T-helper 1 cell (primary cell): Measurements from ENCODE around the gene TLR2.

ENCODE experiments used
- DNase-seq, 5 donors: peaks; one replicate each; pipeline ENCODE4 v3.0.0-alpha.2; 2012 to 2020
- total RNA-seq, 4 donors: gene quantifications; one replicate each; lab custom pipeline; 2026; lab: John Stamatoyannopoulos, UW

TLR2 gene, protein sequence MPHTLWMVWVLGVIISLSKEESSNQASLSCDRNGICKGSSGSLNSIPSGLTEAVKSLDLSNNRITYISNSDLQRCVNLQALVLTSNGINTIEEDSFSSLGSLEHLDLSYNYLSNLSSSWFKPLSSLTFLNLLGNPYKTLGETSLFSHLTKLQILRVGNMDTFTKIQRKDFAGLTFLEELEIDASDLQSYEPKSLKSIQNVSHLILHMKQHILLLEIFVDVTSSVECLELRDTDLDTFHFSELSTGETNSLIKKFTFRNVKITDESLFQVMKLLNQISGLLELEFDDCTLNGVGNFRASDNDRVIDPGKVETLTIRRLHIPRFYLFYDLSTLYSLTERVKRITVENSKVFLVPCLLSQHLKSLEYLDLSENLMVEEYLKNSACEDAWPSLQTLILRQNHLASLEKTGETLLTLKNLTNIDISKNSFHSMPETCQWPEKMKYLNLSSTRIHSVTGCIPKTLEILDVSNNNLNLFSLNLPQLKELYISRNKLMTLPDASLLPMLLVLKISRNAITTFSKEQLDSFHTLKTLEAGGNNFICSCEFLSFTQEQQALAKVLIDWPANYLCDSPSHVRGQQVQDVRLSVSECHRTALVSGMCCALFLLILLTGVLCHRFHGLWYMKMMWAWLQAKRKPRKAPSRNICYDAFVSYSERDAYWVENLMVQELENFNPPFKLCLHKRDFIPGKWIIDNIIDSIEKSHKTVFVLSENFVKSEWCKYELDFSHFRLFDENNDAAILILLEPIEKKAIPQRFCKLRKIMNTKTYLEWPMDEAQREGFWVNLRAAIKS
- 2.4 to 3.8 (median 2.8) reads per million in 4 donors for total RNA-seq

DNA sequence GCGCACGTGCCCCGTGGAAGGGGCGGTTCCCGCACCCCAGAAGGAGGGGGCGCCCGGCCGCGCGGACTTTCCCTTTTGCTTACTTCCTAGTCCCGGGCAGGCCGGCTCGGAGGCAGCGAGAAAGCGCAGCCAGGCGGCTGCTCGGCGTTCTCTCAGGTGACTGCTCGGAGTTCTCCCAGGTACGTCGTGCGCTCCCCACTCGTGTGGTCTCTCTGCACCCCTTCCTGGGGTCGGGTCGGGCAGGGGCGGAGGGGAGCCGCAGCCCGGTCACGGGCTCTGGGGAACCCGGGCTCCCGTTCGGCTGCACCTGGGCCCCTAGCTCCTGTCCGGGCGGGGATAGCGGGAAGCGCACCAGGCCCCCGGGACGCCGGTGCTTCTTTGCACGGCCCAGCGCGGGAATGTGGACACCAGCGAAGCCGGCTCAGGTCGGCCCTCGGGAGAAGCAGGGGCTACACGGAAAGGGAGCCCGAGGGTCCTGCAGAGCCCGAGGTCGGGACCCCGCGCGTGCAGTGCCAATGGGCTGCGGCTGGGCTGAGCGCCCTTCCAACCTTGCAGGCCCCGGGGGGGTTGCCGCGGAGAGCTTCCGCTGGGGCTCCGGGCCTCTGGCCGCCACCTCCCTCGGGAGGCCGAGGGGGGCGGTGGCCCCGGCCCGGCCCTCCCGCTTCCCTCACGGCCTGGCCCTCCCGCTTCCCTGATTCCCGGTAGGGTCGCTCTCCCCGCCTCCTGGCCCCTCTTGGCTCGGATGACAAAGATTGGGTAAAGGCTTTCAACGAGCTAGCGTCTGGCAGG, at the start of gene TLR2:
TSS of gene TLR2 (plus strand) at position 99 of the 789 bp plus-strand sequence. CDS start 18,628 bp downstream, outside the sequence.
- peak; percentile 24 to 57 (median 46) for DNase-seq

DNA sequence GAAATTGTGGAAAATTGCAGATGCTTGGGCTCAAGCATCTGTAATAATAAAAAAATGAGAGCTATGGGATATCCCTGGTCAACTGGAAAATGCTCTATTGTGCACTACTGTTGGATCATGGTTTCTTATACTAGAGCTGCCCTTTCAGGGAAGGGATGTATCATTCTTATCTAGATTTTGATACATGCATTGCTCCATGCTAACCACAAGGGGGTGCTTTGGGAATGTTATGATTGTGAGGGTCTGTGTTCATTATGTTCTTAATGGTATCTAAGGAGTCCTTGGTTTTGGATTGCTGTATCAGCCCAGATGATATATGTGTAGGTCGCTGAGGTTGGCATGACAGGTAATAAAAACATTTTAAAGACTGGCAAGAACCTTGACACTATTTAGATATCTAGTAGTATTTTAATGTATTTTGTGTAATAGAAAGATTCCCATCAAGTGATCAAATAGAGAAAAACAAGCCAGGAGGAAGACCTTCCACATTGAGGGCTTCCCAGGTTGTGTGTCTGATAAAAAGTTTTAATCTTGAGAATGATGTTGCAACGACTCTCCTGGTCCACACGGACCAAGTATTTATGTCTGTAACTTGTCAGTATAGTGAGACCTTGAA, 49.2 kb upstream of the TLR2 start:
- DNase-seq, result no peak

DNA sequence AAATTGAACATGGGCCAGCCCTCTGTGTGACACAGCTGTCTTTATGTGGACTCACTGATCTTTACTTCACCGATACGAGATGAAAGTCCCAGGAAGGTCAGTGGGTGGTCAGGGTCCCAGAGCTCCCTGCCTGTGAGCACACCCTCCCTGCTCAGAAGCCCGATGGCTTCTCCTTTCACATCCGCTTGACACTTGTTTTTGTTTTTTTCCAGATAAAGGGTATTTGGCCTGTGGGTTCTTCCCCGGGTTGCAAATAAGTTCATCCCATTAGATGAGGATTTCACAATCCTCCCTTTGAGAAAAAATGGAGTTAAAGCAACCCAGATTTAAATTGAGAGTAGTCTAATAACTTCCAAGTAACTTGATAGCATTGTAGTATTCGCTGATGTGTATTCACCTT, 48.2 kb upstream of the TLR2 start:
- no peak for DNase-seq

DNA sequence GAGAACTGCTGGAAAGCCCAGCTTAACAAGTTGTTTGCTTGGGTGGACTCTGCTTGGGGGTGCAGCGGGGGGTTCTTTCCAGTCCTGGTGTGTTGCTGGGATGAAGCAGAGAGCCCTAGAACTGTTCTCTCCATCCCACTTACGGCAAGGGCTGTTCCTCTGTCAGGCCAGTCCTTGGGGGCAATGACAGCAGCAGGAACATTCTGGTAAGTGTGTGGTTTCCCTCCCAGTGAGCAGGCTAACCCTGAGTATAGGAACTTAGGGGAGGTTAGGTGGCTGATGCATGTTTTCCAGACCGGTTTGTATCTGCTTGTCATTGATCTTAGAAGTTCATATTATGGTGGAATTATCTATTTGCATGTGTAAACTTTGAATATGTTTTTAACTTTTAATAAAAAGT, 46.9 kb upstream of the TLR2 start:
- no peak for DNase-seq

DNA sequence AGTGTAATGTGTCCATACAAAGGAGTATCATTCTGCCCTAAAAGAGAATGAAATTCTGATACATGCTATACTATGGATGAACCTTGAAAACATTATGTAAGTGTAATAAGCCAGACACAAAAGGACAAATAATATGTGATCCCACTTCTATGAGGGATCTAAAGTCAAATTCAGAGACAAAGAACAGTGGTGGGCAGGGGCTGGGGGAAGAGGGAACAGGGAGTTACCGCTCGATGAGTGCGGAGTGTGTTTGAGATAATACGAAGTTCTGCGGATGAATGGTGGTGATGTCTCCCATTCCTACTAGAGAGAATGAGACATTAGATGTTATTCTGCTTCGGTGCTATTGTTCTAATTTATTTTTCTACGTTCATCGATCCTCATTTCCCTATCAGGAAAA, 46.1 kb upstream of the TLR2 start:
- no peak for DNase-seq

DNA sequence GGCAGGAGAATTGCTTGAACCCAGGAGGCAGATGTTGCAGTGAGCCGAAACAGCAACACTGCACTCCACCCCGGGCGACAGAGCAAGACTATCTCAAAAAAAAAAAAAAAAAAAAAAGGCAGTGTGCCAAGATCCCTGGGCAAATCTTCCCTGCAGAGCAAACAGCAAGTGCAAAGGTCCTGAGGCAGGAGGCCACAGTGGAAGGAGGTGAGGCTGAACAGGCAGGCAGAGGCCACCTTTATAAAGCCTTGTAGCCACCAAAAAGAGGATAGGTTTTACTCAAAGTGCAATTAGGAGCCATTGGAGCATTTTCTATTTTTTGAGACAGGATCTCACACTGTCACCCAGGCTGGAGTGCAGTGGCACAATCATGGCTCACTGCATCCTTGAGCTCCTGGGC, 45.1 kb upstream of the TLR2 start:
- no peak for DNase-seq

DNA sequence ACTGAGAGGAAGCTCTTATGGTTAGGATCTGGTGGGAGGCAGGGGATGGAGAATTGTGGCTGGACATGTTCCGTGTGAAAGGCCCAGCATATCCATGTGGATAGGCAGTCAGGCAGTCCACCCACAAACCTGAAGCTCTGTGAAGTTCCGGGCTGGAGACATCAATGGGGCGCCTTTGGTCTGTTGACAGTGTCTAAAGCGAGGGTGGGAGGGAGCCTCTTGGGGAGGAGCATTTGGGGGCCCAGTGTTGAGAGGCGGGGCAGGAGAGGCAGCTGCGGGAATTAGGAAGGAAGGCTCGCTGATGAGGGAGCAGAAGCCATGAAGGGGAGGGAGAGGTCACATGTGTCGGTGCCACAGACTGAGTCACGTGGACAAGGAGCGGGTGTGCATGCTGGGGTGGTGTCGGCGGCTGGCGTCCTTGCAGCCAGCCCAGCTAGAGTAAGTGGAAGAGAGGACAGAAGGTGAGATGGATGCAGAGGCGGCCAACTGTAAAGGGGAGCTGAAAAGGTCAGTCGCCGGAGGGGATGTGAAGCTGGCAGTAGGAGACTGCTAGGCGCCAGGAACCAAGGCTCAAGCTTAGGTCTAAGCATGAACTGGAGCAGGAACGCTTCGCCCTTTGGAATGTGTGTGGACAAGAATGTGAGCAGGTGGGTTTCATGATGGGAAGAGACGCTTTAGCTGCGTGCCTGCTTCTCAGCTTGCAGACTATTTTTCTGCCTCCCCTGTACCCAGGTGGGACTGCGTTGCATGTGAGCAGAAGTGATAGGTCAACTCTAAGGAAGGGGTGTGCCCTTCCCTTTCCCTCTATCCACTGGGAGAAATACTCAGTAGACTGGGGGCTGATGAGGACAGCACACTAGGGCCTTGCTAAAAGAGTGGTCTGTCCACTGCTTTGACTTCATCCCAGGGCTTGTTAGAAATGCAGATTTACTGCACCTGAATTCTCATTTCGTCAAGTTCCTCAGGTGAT, 44.0 kb upstream of the TLR2 start:
- no peak for DNase-seq

DNA sequence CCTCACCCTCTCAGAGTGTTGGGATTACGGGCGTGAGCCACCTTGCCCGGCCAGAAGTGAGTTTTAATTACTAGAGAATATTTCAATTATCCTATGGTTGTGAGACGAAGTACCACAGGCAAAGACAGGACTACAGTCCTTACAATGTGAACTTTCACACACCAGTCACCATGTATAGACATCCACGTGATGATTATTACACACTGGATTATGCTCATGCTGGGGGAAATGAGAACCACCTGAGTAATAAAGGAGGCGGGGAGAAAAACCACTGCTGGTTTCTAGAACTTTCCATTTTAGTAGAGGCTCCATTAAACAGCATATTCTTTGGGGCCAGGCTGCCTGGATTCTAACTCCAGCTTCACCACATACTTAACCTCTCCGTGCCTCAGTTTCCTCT, 42.5 kb upstream of the TLR2 start:
- no peak for DNase-seq

DNA sequence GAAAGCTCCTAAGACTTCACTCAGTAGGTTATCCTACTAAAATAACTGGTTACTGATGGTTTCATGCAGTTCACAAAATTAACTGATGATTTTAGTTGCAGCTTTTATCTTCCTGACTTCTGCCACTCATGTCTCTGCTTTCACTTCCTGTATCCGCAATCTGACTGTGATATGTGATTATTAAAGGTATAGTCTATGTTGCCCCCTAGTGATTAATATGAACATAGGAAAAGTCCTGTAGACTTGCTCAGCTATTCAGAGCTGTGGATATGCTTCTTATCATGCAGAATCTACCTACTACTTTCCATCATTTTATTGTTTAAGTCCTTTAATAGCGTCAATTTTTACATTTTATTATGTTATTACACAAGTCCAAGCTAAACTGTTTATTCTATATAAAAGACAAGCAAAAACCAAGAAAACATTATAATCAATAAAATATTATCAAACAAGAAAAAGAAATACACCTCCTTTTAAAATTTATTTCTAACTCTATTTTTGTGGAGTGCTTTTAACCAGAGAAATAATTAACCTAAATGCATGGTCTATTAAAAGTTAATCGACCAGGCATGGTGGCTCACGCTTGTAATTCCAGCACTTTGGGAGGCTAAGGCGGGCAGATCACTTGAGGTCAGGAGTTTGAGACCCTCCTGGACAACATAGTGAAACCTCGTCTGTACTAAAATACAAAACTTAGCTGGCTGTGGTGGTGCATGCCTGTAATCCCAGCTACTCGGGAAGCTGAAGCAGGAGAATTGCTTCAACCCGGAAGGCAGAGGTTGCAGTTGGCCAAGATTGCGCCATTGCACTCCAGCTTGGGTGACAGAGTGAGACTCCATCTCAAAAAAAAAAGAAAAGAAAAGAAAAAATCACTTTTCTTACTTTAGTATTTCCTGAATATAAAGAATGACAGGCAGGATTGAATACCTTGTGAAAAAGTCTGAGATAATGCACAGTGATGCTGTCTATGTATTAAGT, 40.4 kb upstream of the TLR2 start:
- DNase-seq, result peak in 1 of 5 donors; percentile 74

DNA sequence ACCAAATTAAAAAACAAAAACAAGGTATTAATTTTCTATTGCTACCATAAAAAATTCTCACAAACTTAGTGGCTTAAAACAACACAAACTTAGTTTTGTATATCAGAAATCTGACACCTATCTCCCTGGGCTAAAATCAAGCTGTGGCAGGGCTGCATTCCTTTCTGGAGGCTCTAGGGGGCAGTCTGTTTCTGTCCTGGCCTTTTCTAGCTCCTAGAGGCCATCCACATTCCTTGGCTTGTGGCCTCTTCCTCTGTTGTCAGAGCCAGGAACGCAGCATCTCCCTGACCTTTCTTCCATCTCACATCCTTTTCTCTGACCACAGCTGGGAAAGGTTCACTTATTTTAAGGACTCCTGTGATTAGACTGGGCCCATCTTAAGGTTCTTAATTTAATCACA, 38.9 kb upstream of the TLR2 start:
- DNase-seq, result no peak

DNA sequence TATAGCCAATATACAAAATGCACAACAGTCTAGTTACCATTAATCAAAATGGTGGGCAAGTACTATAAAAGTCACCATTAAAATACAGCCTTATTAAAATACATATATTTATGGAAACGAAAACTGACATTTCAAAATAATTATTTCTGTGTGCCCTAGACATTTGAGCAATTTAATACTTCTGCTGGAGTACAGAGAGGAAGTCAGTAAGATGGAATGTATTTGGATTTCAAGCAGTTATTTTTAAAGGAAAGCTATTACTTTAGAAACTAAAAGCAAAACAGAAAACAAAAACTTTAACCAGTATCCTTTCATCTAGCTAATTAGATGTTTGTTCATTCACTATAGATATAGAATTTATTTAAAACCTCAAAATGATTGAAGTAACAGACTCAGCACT, 37.8 kb upstream of the TLR2 start:
- no peak for DNase-seq

DNA sequence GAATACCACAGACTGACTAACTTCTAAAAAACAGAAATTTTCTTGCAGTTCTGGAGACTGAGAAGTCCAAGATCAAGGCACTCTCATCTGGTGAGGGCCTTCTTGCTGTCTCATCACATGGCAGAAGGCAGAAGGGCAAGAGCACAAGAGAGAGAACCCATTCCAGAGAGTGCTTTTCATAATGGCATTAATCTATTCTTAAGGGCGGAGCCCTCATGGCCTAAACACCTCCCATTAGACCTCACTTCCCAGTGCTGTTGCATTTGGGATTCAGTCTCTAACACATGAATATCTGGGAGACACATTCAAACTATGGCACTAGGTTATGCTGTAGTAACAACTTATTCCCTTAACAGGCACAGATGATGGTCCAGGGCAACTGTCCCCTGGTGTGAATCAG, 37.1 kb upstream of the TLR2 start:
- no peak for DNase-seq

DNA sequence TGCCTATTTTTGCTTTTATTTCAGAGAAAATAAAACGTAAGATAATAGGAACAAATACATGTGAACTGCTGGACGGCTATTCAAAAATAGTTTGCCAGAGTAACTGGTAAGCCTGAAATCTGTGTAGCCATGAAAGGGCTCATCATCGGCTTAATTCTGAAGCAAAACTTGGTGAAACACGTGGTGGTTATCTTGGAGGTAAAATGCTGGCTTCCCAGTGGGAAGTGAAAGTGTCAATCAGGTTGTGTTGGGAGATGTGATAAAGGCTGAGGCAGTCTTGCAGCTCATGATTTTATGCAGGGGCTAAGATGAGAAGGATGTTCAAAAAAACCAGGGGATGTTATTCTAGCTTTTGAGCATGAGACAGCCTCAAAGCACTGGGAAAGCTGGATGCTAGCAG, 36.1 kb upstream of the TLR2 start:
- DNase-seq, result no peak

DNA sequence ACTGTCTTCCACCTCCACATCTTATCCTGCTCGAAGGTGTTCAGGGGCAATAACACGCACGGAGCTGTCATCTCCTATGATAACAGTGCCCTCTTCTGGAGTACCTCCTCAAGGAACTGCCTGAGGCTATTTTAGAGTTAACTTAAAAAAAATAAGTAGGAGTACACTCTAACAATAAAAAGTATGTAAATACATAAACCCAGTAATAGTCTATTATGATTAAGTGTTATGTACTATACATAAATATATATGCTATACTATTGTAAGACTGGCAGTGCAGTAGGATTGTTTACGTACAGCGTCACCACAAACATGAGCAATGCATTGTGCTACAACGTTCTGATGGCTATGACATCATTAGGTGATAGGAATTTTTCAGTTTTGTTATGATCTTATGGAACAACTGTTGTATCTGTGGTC, 34.5 kb upstream of the TLR2 start:
- peak in 1 of 5 donors; percentile 39 for DNase-seq

DNA sequence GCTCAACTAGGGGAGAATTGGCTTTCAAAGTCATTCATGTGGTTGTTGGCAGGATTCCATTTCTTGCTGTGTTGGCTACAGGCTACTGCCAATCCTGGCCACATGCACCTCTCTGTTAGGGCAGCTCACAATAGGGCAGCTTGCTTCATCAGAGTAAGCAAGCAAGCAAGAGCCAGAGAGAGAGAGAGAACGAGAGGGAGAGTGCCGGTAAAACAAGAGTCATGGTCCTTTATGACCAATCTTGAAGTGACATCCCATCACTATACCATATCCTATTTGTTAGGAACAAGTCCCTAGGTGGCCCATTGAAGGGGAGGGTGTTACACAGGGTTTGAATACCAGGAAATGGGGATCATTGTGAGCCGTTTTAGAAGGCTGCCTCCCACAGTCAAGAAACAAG, 33.0 kb upstream of the TLR2 start:
- DNase-seq, result no peak

DNA sequence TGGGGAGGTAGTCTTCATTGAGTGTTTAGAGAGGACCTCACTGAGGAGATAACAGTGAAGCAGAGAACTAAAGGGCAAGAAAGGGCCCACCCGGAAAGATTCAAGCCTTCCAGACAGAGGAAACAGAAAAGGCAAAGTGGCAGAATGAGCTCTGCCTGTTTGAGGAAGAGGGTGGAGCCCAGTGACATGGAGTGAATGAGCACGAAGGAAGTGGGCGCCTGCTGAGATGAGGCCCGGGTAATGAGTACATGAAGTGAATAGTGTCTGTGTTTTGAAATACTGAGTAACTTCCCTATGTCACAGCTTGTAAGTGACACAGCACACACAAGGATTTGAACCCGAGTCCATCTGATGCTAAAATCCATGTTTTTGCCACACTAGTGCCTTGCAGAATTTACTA, 32.5 kb upstream of the TLR2 start:
- DNase-seq, result peak in 3 of 5 donors; percentile 7 to 79 (median 25)

DNA sequence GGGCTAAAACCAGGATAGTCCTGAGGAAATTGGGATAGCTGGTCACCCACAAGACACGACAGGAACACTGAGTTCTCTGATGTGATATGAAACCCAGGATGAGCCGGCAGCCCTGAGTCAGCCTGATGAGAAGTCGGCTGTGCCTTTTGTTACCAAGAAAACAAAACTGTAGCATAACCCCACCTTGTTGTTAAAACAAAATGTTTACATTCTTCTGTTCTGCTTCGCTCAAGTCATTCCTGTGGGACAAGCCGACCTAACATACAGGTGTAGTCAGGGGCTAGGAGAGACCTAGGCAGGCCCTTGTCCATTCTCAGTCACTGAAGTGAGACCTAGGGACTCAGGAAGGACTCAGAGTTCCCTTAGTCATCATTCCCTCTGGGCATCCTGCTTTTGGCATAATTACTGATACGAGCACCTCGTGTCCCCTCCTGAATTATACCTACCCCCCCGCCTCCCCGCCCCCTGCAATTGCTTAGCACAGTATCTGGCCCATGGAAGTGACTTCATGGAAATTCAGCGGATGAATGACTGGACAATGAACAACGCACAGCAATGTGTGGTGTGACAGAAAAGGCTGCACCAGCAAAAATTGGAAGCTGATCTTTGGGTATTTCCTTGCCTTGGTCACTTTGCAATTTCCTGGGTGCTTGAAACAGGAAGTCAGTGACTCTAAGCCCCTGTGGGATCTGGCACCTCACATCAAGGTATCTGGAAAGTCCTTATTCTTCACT, 31.9 kb upstream of the TLR2 start:
- peak in 1 of 5 donors; percentile 21 for DNase-seq

DNA sequence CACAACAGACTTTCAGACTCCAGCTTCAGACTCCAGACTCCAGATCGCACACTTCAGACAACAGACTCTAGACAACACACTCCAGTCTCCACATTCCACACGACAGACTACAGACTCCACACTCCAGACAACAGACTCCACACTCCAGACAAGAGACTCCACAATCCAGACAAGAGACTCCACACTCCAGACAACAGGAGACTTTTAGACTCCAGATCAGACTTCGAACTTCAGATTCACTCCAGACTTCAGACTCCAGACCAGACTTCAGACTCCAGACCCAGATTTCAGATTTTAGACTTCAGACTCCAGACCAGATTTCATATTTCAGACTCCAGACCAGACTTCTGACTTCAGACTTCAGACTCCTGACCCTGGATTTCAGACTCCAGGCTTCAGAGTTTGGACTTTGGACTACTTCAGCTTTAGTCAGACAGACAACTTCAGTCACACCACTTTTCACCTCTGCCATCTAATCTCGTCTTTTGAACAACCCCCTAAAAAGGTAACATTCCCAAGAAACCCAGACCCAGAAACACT, 29.0 kb upstream of the TLR2 start:
- DNase-seq, result no peak

DNA sequence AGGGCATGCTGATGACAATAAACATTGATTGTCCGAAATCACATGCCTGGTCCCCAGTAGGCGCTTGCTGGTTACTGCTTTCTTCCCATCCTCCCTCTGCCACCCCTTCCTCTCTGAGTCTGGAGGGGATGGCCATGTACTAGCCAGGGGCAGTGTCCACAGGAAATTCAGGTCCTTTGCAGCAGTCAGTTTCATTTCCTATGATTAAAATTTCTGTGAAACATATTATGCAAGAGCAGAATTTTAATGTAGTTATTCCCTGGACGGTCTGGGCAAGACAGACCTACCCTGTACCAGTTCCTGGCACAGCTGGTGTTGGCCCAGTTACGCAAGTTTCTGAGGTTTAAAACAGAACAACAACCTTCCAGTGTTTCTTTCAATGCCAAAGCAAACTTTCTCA, 28.2 kb upstream of the TLR2 start:
- no peak for DNase-seq
